Measurements from ENCODE around the gene TYW1. TPM values are rescaled to one million over a fixed set of nuclear protein-coding genes. Genes with fewer than 3 reads are reported as not detected.
"Not testable (repeated sequence)": the region's sequence is repeated elsewhere in the genome, so short reads cannot be mapped to it uniquely, and the experiment has no call there.

Gene TYW1
- total RNA-seq, 1 donor from 2014 or later, result 27.7 TPM

DNA sequence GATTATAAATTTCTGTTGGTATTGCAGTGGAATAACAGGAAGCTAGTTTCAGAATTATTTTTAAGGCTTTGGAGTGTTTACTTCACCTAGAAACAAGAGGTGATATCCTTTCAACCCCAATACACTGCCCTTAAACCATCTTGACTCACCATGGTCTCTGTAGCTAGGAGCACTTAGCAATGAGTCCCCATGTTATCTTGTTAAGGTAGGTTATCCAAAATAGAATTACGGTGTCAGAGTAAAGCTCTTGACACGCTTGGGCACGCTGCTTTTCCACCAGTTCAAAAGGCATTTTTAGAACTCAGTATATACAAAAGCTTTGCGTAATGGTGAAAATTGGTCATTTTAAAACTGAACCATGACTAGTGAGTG lies 46.9 kb downstream of the TYW1 start:
- not testable (repeated sequence) for DNase-seq (ENCODE audit: low spot score)

GRCh38 chr7:67045496-67045995 lies 48.9 kb downstream of the TYW1 start:
- no peak for DNase-seq (ENCODE audit: low spot score)

DNA sequence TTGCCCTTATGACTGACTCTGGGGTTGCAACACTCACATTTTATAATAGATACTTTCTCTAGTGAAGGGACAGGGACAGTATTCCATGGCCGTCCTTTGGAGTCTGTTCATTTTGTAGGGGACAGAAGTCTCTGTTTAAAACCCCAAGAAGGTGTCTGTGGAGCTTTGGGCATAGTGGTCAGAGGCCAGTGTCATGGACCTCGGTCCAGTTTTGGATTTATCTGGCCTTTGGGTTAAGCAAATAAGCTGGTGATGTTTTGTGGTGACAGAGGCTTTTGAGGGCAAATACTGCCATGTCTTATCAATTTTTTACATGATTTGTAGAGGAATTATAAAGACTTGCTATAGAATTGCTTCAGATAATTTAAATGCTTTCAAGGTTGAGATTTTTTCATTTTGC lies 50.2 kb downstream of the TYW1 start:
- DNase-seq (ENCODE audit: low spot score), result not testable (repeated sequence)

GRCh38 chr7:67049908-67050307 lies 53.3 kb downstream of the TYW1 start:
- DNase-seq (ENCODE audit: low spot score), result not testable (repeated sequence)

- not testable (repeated sequence) for DNase-seq (ENCODE audit: low spot score)
Observed at GRCh38 chr7:67052161-67052560, 55.5 kb downstream of the TYW1 start.

DNA sequence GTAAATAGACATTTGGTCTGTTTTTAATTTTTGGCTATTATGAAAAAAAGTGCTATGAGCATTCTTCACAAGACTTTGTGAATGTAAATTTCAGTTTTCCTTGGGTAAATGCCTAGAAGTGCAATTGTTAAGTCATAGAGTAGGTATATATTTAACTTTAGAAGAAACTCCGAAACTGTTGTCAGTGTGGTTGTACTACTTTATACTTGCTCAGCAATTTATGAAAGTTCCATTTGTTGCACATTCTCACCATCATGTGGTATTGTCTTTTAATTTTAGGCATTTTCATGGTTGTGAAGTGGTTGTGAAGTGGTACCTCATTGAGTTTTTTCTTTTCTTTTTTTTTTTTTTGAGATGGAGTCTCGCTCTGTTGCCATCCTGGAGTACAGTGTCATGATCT lies 60.0 kb downstream of the TYW1 start:
- no peak for DNase-seq (ENCODE audit: low spot score)

- DNase-seq (ENCODE audit: low spot score), result not testable (repeated sequence)
Observed at GRCh38 chr7:67061321-67061720, 64.7 kb downstream of the TYW1 start.

- DNase-seq (ENCODE audit: low spot score), result not testable (repeated sequence)
Observed at GRCh38 chr7:67062802-67063201, 66.2 kb downstream of the TYW1 start.

GRCh38 chr7:67066950-67067622 lies 70.5 kb downstream of the TYW1 start:
- not testable (repeated sequence) for DNase-seq (ENCODE audit: low spot score)

GRCh38 chr7:67076120-67076519 lies 79.5 kb downstream of the TYW1 start:
- not testable (repeated sequence) for DNase-seq (ENCODE audit: low spot score)

- DNase-seq (ENCODE audit: low spot score), result not testable (repeated sequence)
Observed at GRCh38 chr7:67082880-67083279, 86.2 kb downstream of the TYW1 start.

GRCh38 chr7:67089261-67089660 lies 92.6 kb downstream of the TYW1 start:
- DNase-seq (ENCODE audit: low spot score), result not testable (repeated sequence)

DNA sequence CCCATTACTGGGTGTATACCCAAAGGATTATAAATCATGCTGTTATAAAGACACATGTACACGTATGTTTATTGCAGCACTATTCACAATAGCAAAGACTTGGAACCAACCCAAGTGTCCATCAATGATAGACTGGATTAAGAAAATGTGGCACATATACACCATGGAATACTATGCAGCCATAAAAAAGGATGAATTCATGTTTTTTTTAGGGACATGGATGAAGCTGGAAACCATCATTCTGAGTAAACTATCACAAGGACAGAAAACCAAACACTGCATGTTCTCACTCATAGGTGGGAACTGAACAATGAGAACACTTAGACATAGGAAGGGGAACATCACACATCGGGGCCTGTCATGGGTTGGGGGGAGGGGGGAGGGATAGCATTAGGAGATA lies 94.4 kb downstream of the TYW1 start:
- DNase-seq (ENCODE audit: low spot score), result not testable (repeated sequence)

DNA sequence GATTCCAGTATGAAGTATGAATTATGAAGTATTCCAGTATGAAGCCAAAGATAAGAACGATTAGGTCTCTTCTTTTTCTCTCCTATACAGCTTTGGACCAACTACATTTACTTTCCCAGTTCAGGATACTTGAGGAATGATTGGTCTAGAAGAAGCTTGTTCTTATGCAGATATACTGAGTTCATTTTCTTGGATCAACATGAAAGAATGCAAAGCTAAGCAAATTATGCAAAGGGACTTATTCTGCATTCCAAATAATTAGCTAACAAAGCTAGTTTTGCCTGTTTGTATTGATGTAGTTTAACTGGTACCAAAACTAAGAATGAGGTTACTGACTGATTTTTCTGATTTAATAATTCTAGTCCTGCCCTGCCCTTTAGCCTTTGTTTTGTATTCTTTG lies 101.4 kb downstream of the TYW1 start:
- DNase-seq (ENCODE audit: low spot score), result not testable (repeated sequence)

GRCh38 chr7:67099406-67099805 lies 102.8 kb downstream of the TYW1 start:
- not testable (repeated sequence) for DNase-seq (ENCODE audit: low spot score)

DNA sequence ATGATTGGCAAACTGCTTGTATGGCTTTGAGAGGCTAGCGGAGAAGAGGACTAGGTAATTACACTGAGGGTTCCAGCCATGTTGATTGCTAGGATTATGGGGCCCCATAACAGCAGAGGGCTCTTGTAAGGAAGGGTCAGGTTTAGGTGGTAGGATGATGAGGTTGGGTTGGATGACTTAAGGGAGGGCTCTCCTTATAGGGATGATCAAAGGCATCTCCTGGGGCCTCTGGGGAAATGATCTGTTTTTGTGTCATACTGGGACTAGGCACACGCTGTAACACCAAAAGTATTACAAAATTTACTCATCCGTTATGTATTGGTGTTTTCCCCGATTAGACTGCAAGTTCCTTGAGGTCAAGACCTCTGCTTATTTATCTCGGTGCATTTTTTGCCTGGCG lies 103.4 kb downstream of the TYW1 start:
- DNase-seq (ENCODE audit: low spot score), result not testable (repeated sequence)

DNA sequence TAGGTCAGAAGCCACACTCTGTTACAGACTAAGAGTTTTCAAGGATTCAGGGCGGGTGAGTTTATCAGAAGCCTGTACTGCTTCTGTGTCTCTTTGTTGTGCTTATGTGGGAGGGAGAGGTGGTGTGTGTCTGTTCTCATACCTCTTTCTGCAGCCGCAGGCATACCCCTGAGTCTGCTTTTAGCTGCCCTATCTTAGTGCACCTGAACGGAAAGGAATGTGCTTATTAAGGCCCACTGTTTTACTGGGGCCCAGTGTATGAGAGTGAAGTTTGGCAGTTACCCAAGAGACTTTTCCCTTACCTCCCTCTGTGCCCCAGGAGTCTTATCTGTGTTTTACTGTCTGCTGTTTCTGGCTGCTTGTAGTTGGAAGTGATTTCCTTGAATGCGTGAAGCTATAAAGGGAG lies 104.3 kb downstream of the TYW1 start:
- no peak for DNase-seq (ENCODE audit: low spot score)

GRCh38 chr7:67104937-67105336 lies 108.3 kb downstream of the TYW1 start:
- not testable (repeated sequence) for DNase-seq (ENCODE audit: low spot score)

- DNase-seq (ENCODE audit: low spot score), result no peak
Observed at GRCh38 chr7:67105377-67105776, 108.7 kb downstream of the TYW1 start.

DNA sequence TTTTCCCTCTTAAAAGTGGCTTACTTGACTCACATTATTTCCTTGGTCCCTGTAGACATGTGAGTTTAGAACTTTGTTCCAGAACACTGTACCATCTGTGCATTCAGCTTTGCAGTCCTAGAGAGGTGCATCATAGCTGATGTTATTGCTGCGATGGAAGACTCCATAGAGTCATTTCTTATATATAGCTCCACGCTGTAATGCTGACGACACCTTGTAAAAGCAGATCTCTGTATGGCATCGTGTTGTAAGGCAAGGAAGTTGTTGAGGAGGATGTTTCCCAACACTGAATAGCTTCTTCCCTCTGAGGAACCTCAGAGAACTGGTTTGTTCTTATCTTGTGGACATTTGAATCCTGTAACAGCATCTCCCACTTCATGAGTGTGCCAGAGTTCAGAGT lies 109.6 kb downstream of the TYW1 start:
- DNase-seq (ENCODE audit: low spot score), result not testable (repeated sequence)

- DNase-seq (ENCODE audit: low spot score), result not testable (repeated sequence)
Observed at GRCh38 chr7:67111342-67111741, 114.7 kb downstream of the TYW1 start.

DNA sequence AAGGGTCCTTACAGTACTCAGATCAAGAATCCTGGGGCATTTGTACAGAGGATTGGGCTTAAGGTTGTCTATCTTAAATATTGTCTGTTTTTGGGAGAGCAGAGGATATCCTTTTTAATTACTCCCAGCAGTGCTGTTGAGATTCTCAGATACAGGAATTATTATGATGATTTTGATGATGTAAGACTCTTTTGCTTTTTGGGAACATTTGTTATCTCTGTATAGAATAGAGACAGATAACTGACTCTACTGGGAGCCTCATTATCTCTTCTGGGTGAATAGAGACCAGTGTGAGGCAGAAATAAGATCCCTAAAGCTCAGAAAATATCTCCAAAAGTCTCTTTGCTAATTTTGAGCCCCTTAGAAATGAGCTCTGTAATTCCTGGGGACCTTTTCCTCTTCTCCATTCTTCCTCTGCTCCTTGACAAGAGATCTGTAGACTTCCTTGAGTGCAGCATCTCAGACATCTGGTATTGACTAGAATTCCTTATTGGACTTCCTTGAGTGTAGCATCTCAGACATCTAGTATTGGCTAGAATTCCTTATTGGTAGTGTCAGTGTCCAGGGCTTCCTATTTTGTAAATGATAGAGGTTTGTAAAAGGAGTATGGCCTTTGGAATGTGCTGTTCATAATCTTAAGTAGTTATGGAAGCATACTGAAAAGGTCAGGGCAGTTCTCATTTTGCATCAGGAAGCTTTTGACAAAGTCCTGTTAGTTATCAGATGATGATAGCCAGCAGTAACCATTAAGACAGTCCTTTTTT lies 118.0 kb downstream of the TYW1 start:
- not testable (repeated sequence) for DNase-seq (ENCODE audit: low spot score)

DNA sequence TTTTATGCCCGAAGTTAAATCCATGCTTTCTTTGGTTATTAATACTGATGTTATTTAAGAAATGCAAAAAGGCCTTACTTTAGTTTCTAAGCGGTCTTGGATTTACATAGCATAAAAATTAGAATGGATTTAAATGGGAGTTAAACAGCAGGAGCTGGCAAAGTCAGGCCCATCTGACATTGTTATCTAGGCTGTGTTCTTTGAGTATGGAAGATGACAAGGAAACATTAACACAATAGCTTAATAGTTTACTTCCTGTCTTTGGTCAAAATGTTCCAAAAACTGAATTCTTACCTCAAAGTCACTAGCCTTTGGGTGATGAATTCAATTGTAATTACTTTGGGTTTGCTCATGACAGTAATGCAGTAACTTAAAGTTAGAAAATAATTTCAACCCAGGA lies 123.9 kb downstream of the TYW1 start:
- not testable (repeated sequence) for DNase-seq (ENCODE audit: low spot score)
